ENCODE data around the gene BMP7. TPM values are rescaled to one million over a fixed set of nuclear protein-coding genes. Genes with fewer than 3 reads are reported as not detected.

Gene BMP7
- total and polyA plus RNA-seq, 9 of the 15 experiments (the other 6 are each of a cell fraction or from before 2014, with no cell fraction given) = 0.18 TPM; not detected in 8

DNA sequence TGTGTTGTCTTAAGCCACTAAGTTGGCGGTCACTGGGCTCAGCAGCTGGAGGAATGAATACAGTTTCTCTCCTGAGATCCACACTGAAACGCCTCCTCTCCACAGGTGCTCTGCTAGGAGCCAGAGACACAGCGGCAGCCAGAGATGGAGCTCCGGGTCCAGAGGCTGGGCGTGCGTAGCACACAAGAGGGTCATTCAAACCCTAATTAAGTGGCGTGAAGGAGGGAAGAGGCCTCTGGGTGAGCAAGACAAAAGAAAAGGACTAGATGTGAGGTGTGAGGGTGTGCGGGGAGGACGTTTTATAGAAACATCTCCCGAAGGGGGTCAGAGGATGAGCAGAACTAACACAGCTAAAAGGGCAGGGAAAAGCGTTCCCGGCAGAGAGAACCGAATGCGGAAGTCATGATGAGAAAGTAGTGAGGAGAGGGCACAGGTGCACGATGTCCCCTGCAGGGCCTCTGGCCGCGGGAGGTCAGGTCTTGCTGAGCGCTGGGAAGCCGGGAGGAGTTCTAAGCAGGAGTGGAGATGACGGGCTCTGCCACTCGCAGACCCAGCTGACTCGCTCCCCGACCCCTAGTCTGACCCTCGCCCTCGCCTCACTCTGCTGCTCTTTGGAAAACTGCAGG, 54.4 kb downstream of the BMP7 start:
- peaks cover 34 to 70% of the 10 kb centered on the region in 2 experiments for H3K27me3 ChIP-seq (ENCODE audit: control insufficient read depth in 2 of 2, insufficient read depth in 2 of 2, low read length in 2 of 2)
- WGBS (ENCODE audit: insufficient coverage, low coverage, missing lambda C conversion rate) = 2% methylated on average over 24 of the region's 25 CpGs

More for the DNA sequence above, 54.4 kb downstream of the BMP7 start:
- intact Hi-C loops (cut with micrococcal nuclease) = no loop called here
- no peaks in the 10 kb centered on the region for H3K9me3 ChIP-seq (replicated peaks; ENCODE audit: control insufficient read depth, insufficient read depth, low read depth, low read length)
- peaks cover 0 to 7% of the 10 kb centered on the region in 2 experiments; a peak in 1 of 5 replicates for H3K4me1 ChIP-seq (replicated peaks in 1 of 2; ENCODE audit: control insufficient read depth in 2 of 2, insufficient read depth in 2 of 2, low read length in 2 of 2)
- ATAC-seq = no peak
- ChIA-PET CTCF (ENCODE audit: low intra/inter-chr PET ratio) (no interaction called here), POLR2A (interaction anchor here (0.7 to 1.1 kb wide), 4 partner anchors 12 to 117 kb away, joined by 3 to 4 read pairs (median 4); no protein-coding TSS in a partner anchor)
- in situ Hi-C loops (cut with MboI) = no loop called here
- H3K4me2 ChIP-seq (ENCODE audit: insufficient read depth, low read length) = no peak overlapping the region
- no peaks in the 10 kb centered on the region for H3K36me3 ChIP-seq (ENCODE audit: control insufficient read depth, insufficient read depth, low read length)
- BruUV-seq (replicated peaks) = no TSS peak
- no peaks in the 10 kb centered on the region for H3K79me2 ChIP-seq (ENCODE audit: control insufficient read depth, insufficient read depth, low read length)
- H3K9me1 ChIP-seq (ENCODE audit: control insufficient read depth, insufficient read depth, low read length) = no peaks in the 10 kb centered on the region
- H4K20me1 ChIP-seq (replicated peaks; ENCODE audit: control insufficient read depth, insufficient read depth, low read length) = 0 out of 2 replicates have a peak, but pooled peaks cover 5% of the 10 kb centered on the region
- no peak overlapping the region for H3K4me3 ChIP-seq
- DNase-seq (ENCODE audit: extremely low read depth in 1 of 4, low spot score in 3 of 4) = no peak
- H3K9ac ChIP-seq (ENCODE audit: insufficient read depth in 1 of 2, low read depth in 2 of 2, low read length in 2 of 2) = no peak overlapping the region
- no peak overlapping the region for H2AFZ ChIP-seq (ENCODE audit: low read depth, low read length)
- H3K27ac ChIP-seq (ENCODE audit: extremely low read depth, low read depth, low read length) = no peak overlapping the region
- TF ChIP-seq, protein P1, sequence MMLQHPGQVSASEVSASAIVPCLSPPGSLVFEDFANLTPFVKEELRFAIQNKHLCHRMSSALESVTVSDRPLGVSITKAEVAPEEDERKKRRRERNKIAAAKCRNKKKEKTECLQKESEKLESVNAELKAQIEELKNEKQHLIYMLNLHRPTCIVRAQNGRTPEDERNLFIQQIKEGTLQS (IDR thresholded peaks at IDR 0.05) = no peak
- TF ChIP-seq, protein P1 (CRISPR knock-in tag; conservative IDR thresholded peaks at IDR 0.05) = no peak
- TF ChIP-seq, protein P2, sequence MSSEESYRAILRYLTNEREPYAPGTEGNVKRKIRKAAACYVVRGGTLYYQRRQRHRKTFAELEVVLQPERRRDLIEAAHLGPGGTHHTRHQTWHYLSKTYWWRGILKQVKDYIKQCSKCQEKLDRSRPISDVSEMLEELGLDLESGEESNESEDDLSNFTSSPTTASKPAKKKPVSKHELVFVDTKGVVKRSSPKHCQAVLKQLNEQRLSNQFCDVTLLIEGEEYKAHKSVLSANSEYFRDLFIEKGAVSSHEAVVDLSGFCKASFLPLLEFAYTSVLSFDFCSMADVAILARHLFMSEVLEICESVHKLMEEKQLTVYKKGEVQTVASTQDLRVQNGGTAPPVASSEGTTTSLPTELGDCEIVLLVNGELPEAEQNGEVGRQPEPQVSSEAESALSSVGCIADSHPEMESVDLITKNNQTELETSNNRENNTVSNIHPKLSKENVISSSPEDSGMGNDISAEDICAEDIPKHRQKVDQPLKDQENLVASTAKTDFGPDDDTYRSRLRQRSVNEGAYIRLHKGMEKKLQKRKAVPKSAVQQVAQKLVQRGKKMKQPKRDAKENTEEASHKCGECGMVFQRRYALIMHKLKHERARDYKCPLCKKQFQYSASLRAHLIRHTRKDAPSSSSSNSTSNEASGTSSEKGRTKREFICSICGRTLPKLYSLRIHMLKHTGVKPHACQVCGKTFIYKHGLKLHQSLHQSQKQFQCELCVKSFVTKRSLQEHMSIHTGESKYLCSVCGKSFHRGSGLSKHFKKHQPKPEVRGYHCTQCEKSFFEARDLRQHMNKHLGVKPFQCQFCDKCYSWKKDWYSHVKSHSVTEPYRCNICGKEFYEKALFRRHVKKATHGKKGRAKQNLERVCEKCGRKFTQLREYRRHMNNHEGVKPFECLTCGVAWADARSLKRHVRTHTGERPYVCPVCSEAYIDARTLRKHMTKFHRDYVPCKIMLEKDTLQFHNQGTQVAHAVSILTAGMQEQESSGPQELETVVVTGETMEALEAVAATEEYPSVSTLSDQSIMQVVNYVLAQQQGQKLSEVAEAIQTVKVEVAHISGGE (CRISPR knock-in tag; IDR thresholded peaks at IDR 0.05) = peak in 1 of 3 experiments; percentile 69; a peak in 2 of 6 replicates
- TF ChIP-seq SPI1 (IDR thresholded peaks at IDR 0.05; ENCODE audit: borderline replicate concordance, low read depth, low read length) (peak; percentile 16; the same call in 1 of the 2 replicates), ZNF224 (CRISPR knock-in tag; IDR thresholded peaks at IDR 0.05) (no peak)
- FAIRE-seq = no peak

Data from K562 (cell line).